Motor neuron (in vitro differentiated cells): ENCODE results near the gene ARHGAP26. TPM values are rescaled to one million over a fixed set of nuclear protein-coding genes. Genes with fewer than 3 reads are reported as not detected.

Source experiments
- ATAC-seq, 8 experiments: fragments of 200-7000 bp; cut with Tn5 transposase; replicated peaks in 6 of 8; 2 replicates each; pipeline ENCODE4 v1.8.0; 2021; ENCODE audit warnings: mild to moderate bottlenecking in 8 of 8, moderate library complexity in 8 of 8
- H3K27ac ChIP-seq, 2 donors: fragments of 250-450 bp; sonication (Bioruptor Pico); 2 replicates each; pipeline ENCODE4 v1.9.0; 2021; ENCODE audit warnings: antibody characterized with exemption in 2 of 2, mild to moderate bottlenecking in 2 of 2, moderate library complexity in 1 of 2
- H3K4me1 ChIP-seq, 2 donors: fragments of 250-450 bp; sonication (Bioruptor Pico); replicated peaks in 1 of 2; 2 replicates each; pipeline ENCODE4 v1.6.1; 2021; ENCODE audit warnings: antibody characterized with exemption in 2 of 2, mild to moderate bottlenecking in 2 of 2, moderate library complexity in 1 of 2
- H3K4me3 ChIP-seq, 5 donors: fragments of 250-450 bp; sonication (Bioruptor Pico); 2 replicates each; pipeline ENCODE4 v1.9.0; 2021; ENCODE audit warnings: antibody characterized with exemption in 5 of 5, mild to moderate bottlenecking in 5 of 5, moderate library complexity in 4 of 5
- WGBS, 10 experiments: fragments of 450-650 bp; shearing (Covaris generic); methylation state at CpG; one replicate each; pipeline ENCODE4 v1.0.0; 2022; 5-methylcytosine and 5-hydroxymethylcytosine counted together
- in situ Hi-C, 9 experiments: fragments of 400-800 bp; cut with MboI; loops; one replicate each; pipeline ENCODE4 v1.15.0; 2021; ENCODE audit warnings: low sequenced_read_pairs in 9 of 9, low pct_unique_long_range_greater_than_20kb in 2 of 9; ENCODE audit not compliant: unreplicated experiment in 9 of 9
- total RNA-seq, 8 experiments: library from RNA; unstranded; fragments of 300-600 nt; gene quantifications; 2 replicates each; pipeline versions ENCODE4 v1.2.3 to v1.2.4, GENCODE V29; 2022

ARHGAP26 gene
- total RNA-seq, 8 experiments from 2014 or later, result 1.3 to 14.2 (median 7.0) TPM

GRCh38 chr5:142860270-142860669, 90.1 kb downstream of the ARHGAP26 start:
- Histone ChIP-seq H3K4me3 (no peak overlapping the region), H3K27ac (no peak overlapping the region), H3K4me1 (peaks cover 16 to 18% of the 10 kb centered on the region in 2 donors)
- 40 to 100% (median 88%) methylated on average over 1 to 2 of the region's 2 CpGs; no CpG with 5 or more reads in 5 of the 10 experiments for WGBS, 10 experiments
- ATAC-seq, result no peak
- in situ Hi-C loops, result loop anchor here in 1 of 9 experiments (10.0 kb wide), 1 partner anchor 95 kb away; no protein-coding TSS in a partner anchor

GRCh38 chr5:142861011-142861410, 90.8 kb downstream of the ARHGAP26 start:
- in situ Hi-C loops, result loop anchor here in 1 of 9 experiments (10.0 kb wide), 1 partner anchor 96 kb away; no protein-coding TSS in a partner anchor
- ATAC-seq, result peak in 2 of 8 experiments; percentile 39 to 67
- no peak overlapping the region for H3K27ac ChIP-seq

GRCh38 chr5:142862594-142862993, 92.4 kb downstream of the ARHGAP26 start:
- Histone ChIP-seq H3K27ac (no peak overlapping the region), H3K4me3 (no peak overlapping the region), H3K4me1 (peaks cover 8 to 17% of the 10 kb centered on the region in 2 donors)
- WGBS, 10 experiments, result 60 to 100% (median 83%) methylated on average over 1 to 4 of the region's 4 CpGs; no CpG with 5 or more reads in 2 of the 10 experiments
- in situ Hi-C loops, result loop anchor here in 1 of 9 experiments (10.0 kb wide), 1 partner anchor 98 kb away; no protein-coding TSS in a partner anchor
- peak in 2 of 8 experiments; percentile 10 to 49 for ATAC-seq

More at GRCh38 chr5:142861011-142861410, 90.8 kb downstream of the ARHGAP26 start:
- Histone ChIP-seq H3K4me3 (no peak overlapping the region), H3K4me1 (peaks cover 16 to 18% of the 10 kb centered on the region in 2 donors)
- 59 to 100% (median 80%) methylated on average over 1 to 5 of the region's 7 CpGs; no CpG with 5 or more reads in 1 of the 10 experiments for WGBS, 10 experiments

GRCh38 chr5:142863856-142864255, 93.7 kb downstream of the ARHGAP26 start:
- Histone ChIP-seq H3K4me1 (peaks cover 0 to 6% of the 10 kb centered on the region in 2 donors), H3K4me3 (no peak overlapping the region), H3K27ac (no peak overlapping the region)
- WGBS, 10 experiments, result 40 to 81% (median 50%) methylated on average over 1 to 4 of the region's 5 CpGs; no CpG with 5 or more reads in 4 of the 10 experiments
- no peak for ATAC-seq
- in situ Hi-C loops, result loop anchor here in 1 of 9 experiments (10.0 kb wide), 1 partner anchor 99 kb away; no protein-coding TSS in a partner anchor

GRCh38 chr5:142864290-142865260, 94.4 kb downstream of the ARHGAP26 start:
- Histone ChIP-seq H3K4me1 (peaks cover 0 to 5% of the 10 kb centered on the region in 2 donors), H3K27ac (no peak overlapping the region)
- in situ Hi-C loops, result loop anchor here in 1 of 9 experiments (10.0 kb wide), 1 partner anchor 100 kb away; no protein-coding TSS in a partner anchor

GRCh38 chr5:142865631-142866030, 95.5 kb downstream of the ARHGAP26 start:
- H3K27ac ChIP-seq, result no peak overlapping the region
- H3K4me3 ChIP-seq, result no peak overlapping the region
- peaks cover 0 to 5% of the 10 kb centered on the region in 2 donors for H3K4me1 ChIP-seq
- WGBS, 10 experiments, result 90 to 100% (median 93%) methylated on average over 2 to 4 of the region's 4 CpGs
- in situ Hi-C loops, result loop anchor here in 1 of 9 experiments (10.0 kb wide), 1 partner anchor 101 kb away; no protein-coding TSS in a partner anchor
- ATAC-seq, result no peak

More at GRCh38 chr5:142864290-142865260, 94.4 kb downstream of the ARHGAP26 start:
- H3K4me3 ChIP-seq, result no peak overlapping the region
- ATAC-seq, result no peak
- 42 to 88% (median 74%) methylated on average over 3 to 13 of the region's 13 CpGs; no CpG with 5 or more reads in 1 of the 10 experiments for WGBS, 10 experiments

- peaks cover 0 to 5% of the 10 kb centered on the region in 2 donors for H3K4me1 ChIP-seq
- H3K27ac ChIP-seq, result no peak overlapping the region
- WGBS, 10 experiments, result 12 to 100% (median 70%) methylated on average over 1 to 8 of the region's 10 CpGs; no CpG with 5 or more reads in 1 of the 10 experiments
- ATAC-seq, result peak; percentile 71 to 92 (median 85)
- in situ Hi-C loops, result loop anchor here in 1 of 9 experiments (10.0 kb wide), 1 partner anchor 102 kb away; no protein-coding TSS in a partner anchor
- no peak overlapping the region for H3K4me3 ChIP-seq
Measured at GRCh38 chr5:142866563-142867275, 96.5 kb downstream of the ARHGAP26 start.

GRCh38 chr5:142869886-142870285, 99.7 kb downstream of the ARHGAP26 start:
- WGBS, 10 experiments, result 7 to 100% (median 92%) methylated on average over 1 to 2 of the region's 3 CpGs; no CpG with 5 or more reads in 3 of the 10 experiments
- Histone ChIP-seq H3K4me3 (no peak overlapping the region), H3K4me1 (peaks cover 0 to 5% of the 10 kb centered on the region in 2 donors), H3K27ac (no peak overlapping the region)
- in situ Hi-C loops, result loop anchor here in 1 of 9 experiments (10.0 kb wide), 2 partner anchors 105 to 145 kb away; no protein-coding TSS in a partner anchor
- peak in 2 of 8 experiments; percentile 14 to 44 for ATAC-seq

GRCh38 chr5:142870532-142871362, 100.6 kb downstream of the ARHGAP26 start:
- Histone ChIP-seq H3K27ac (no peak overlapping the region), H3K4me3 (no peak overlapping the region), H3K4me1 (peaks cover 0 to 5% of the 10 kb centered on the region in 2 donors)
- 70 to 100% (median 86%) methylated on average over 2 to 7 of the region's 9 CpGs; no CpG with 5 or more reads in 4 of the 10 experiments for WGBS, 10 experiments
- in situ Hi-C loops, result loop anchor here in 1 of 9 experiments (10.0 kb wide), 1 partner anchor 146 kb away; no protein-coding TSS in a partner anchor
- ATAC-seq, result no peak

GRCh38 chr5:142871363-142872193, 101.4 kb downstream of the ARHGAP26 start:
- in situ Hi-C loops, result loop anchor here in 1 of 9 experiments (10.0 kb wide), 1 partner anchor 147 kb away; no protein-coding TSS in a partner anchor
- WGBS, 10 experiments, result 33 to 100% (median 71%) methylated on average over 1 to 10 of the region's 13 CpGs; no CpG with 5 or more reads in 1 of the 10 experiments
- no peak overlapping the region for H3K4me3 ChIP-seq
- peak in 2 of 8 experiments; percentile 50 to 91 for ATAC-seq
- H3K27ac ChIP-seq, result no peak overlapping the region
- peaks cover 0 to 5% of the 10 kb centered on the region in 2 donors for H3K4me1 ChIP-seq
